NT2/D1 (cell line): ENCODE data around the gene MIEF1.

ENCODE experiments used
- YY1 ChIP-seq: IDR thresholded peaks from 2 replicates; pipeline ENCODE4 v1.6.1; 2011; ENCODE audit not compliant: insufficient read length, insufficient read depth
- ZNF274 ChIP-seq: IDR thresholded peaks from 2 replicates; pipeline ENCODE4 v1.6.1; 2011; ENCODE audit warnings: mild to moderate bottlenecking, low read depth, low read length

DNA sequence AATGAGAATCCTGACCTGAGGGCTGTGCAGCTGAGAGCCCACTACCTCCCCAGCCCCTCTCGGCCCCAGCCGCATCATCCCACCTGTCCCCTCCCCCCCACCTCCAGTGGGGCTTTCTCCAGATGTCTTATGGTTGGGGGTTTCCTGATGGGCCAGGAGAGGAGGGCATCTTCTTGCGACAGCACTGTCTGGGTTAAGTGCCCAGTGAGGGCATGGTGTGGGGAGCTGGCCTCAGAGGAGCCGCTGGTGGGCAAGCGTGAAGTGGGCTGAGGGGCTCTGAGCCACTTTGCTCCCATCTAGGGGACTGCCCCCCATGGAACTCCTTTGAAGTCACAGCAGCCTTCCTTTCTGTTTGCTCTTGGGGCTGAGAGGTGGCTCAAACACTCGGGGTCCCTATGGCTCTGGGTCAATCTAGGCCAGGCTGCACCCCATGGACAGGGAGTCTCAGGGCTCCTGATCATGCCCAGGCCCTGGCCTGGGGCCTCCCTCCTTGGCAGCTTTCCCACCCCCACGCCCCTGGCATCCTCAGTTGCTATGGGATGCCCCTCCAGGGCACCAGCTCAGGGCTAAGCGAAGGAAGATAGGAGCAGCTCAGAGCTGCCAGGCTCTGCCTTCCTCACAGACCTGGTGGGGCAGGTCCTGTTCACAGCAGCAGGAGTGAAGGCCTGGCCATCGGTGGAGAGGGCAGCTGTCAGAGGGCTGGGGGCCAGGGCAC, 11.0 kb upstream of the MIEF1 start:
- TF ChIP-seq ZNF274 (no peak), YY1 (no peak)
